ENCODE data around the gene POLR3E.

Gene POLR3E

DNA sequence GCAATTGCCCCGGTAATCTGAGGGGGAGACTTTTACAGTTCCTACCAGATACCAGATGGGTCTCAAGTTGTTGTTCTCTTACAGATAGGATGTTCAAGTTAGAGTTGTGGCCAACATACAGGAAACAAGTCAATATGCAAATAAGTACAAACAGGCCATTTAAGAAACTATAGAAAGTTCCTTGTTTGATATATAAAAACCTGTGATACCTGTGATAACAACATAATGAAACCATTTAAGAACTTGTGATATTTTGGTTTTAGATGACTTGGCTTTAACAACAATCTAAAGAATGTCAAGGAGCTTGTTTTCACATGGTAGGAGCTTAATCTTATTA is 60.4 kb downstream of the POLR3E start:
- H3K9ac ChIP-seq (ENCODE audit: low read length) = no peak overlapping the region
- no peaks in the 10 kb centered on the region for H4K20me1 ChIP-seq (ENCODE audit: low read depth, low read length)
- H3K9me3 ChIP-seq (ENCODE audit: insufficient read depth, low read length) = no peaks in the 10 kb centered on the region
- no peak overlapping the region for H2AFZ ChIP-seq (ENCODE audit: low read depth, low read length, severe bottlenecking)
- no peaks in the 10 kb centered on the region for H3K9me2 ChIP-seq (replicated peaks; ENCODE audit: insufficient read depth, low read length)
- no peak overlapping the region for H3K4me3 ChIP-seq (ENCODE audit: insufficient read depth, low read length, poor library complexity, severe bottlenecking)
- peak overlapping the region; percentile 50 for H3K27ac ChIP-seq (ENCODE audit: low read depth, low read length)
- peaks cover 15% of the 10 kb centered on the region for H3K79me2 ChIP-seq (ENCODE audit: insufficient read depth, low read length)
- H3F3A ChIP-seq (ENCODE audit: insufficient read depth) = no peaks in the 10 kb centered on the region
- TF ChIP-seq, protein P1, sequence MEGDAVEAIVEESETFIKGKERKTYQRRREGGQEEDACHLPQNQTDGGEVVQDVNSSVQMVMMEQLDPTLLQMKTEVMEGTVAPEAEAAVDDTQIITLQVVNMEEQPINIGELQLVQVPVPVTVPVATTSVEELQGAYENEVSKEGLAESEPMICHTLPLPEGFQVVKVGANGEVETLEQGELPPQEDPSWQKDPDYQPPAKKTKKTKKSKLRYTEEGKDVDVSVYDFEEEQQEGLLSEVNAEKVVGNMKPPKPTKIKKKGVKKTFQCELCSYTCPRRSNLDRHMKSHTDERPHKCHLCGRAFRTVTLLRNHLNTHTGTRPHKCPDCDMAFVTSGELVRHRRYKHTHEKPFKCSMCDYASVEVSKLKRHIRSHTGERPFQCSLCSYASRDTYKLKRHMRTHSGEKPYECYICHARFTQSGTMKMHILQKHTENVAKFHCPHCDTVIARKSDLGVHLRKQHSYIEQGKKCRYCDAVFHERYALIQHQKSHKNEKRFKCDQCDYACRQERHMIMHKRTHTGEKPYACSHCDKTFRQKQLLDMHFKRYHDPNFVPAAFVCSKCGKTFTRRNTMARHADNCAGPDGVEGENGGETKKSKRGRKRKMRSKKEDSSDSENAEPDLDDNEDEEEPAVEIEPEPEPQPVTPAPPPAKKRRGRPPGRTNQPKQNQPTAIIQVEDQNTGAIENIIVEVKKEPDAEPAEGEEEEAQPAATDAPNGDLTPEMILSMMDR (IDR thresholded peaks at IDR 0.05; ENCODE audit: insufficient read depth, low read length, poor library complexity, severe bottlenecking) = no peak
- TF ChIP-seq EZH2phosphoT487 (conservative IDR thresholded peaks at IDR 0.05; ENCODE audit: low read length) = no peak
- H3K27me3 ChIP-seq (ENCODE audit: low read length) = no peaks in the 10 kb centered on the region
- H3K36me3 ChIP-seq (ENCODE audit: low read length) = peaks cover 3% of the 10 kb centered on the region; the same call in 1 of the 2 replicates
- H3K4me2 ChIP-seq (ENCODE audit: low read depth, low read length, poor library complexity, severe bottlenecking) = peak overlapping the region; percentile 22

DNA sequence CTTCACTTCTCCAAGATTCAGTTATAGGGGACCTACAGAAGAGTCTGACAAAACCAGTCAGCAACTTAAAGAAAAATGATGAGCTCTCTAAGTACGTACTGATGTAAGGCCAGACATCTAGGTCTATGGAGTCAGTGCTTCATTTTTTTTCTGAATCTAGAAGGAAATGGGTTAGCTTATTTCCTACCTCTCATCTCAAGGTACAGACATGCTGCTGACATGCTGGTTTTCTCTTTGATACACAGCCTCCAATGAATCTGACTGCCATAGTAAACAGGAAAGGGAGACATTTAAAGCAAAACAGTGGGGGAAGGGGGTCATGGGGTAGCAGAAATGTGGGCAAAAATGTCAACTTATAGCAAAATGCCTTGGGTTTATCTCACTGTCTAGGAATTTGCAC is 60.8 kb downstream of the POLR3E start:
- no peak overlapping the region for H2AFZ ChIP-seq (ENCODE audit: low read depth, low read length, severe bottlenecking)
- no peaks in the 10 kb centered on the region for H3K27me3 ChIP-seq (ENCODE audit: low read length)
- H3K9ac ChIP-seq (ENCODE audit: low read length) = no peak overlapping the region
- peak overlapping the region; percentile 22 for H3K4me2 ChIP-seq (ENCODE audit: low read depth, low read length, poor library complexity, severe bottlenecking)
- H4K20me1 ChIP-seq (ENCODE audit: low read depth, low read length) = no peaks in the 10 kb centered on the region
- H3K27ac ChIP-seq (ENCODE audit: low read depth, low read length) = peak overlapping the region; percentile 50
- peaks cover 15% of the 10 kb centered on the region for H3K79me2 ChIP-seq (ENCODE audit: insufficient read depth, low read length)
- H3F3A ChIP-seq (ENCODE audit: insufficient read depth) = no peaks in the 10 kb centered on the region
- peaks cover 1% of the 10 kb centered on the region; the same call in 1 of the 2 replicates for H3K36me3 ChIP-seq (ENCODE audit: low read length)
- H3K9me3 ChIP-seq (ENCODE audit: insufficient read depth, low read length) = no peaks in the 10 kb centered on the region
- no peak for TF ChIP-seq EZH2phosphoT487 (conservative IDR thresholded peaks at IDR 0.05; ENCODE audit: low read length)
- TF ChIP-seq, protein P1 (IDR thresholded peaks at IDR 0.05; ENCODE audit: insufficient read depth, low read length, poor library complexity, severe bottlenecking) = no peak
- H3K4me3 ChIP-seq (ENCODE audit: insufficient read depth, low read length, poor library complexity, severe bottlenecking) = no peak overlapping the region
- no peaks in the 10 kb centered on the region for H3K9me2 ChIP-seq (replicated peaks; ENCODE audit: insufficient read depth, low read length)

DNA sequence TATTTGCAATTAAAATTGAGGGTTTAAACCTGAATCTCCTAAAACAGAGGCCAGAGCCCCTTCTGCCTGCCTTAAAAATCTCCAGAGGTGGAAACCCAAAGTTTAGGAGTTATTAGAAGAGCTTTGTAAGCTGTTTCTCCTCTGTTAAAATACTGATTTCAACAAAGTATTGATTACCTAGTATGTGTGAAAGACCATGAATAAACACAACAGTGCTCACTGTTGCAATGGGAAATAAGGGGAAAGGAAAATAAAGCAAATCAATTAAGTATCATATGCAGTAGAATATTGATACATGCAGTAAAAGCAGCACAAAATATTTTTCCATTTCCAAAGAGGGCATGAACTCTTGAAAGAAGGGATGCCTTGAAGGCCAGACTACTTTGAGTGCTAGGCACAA is 62.5 kb downstream of the POLR3E start:
- H3F3A ChIP-seq (ENCODE audit: insufficient read depth) = no peaks in the 10 kb centered on the region
- no peaks in the 10 kb centered on the region for H4K20me1 ChIP-seq (ENCODE audit: low read depth, low read length)
- TF ChIP-seq, protein P1 (IDR thresholded peaks at IDR 0.05; ENCODE audit: insufficient read depth, low read length, poor library complexity, severe bottlenecking) = no peak
- no peak for TF ChIP-seq EZH2phosphoT487 (conservative IDR thresholded peaks at IDR 0.05; ENCODE audit: low read length)
- H3K27ac ChIP-seq (ENCODE audit: low read depth, low read length) = no peak overlapping the region
- no peak overlapping the region for H2AFZ ChIP-seq (ENCODE audit: low read depth, low read length, severe bottlenecking)
- H3K4me3 ChIP-seq (ENCODE audit: insufficient read depth, low read length, poor library complexity, severe bottlenecking) = no peak overlapping the region
- no peaks in the 10 kb centered on the region for H3K9me2 ChIP-seq (replicated peaks; ENCODE audit: insufficient read depth, low read length)
- no peaks in the 10 kb centered on the region for H3K9me3 ChIP-seq (ENCODE audit: insufficient read depth, low read length)
- peaks cover 16% of the 10 kb centered on the region for H3K79me2 ChIP-seq (ENCODE audit: insufficient read depth, low read length)
- no peak overlapping the region for H3K4me2 ChIP-seq (ENCODE audit: low read depth, low read length, poor library complexity, severe bottlenecking)
- no peaks in the 10 kb centered on the region for H3K27me3 ChIP-seq (ENCODE audit: low read length)
- no peak overlapping the region for H3K9ac ChIP-seq (ENCODE audit: low read length)
- H3K36me3 ChIP-seq (ENCODE audit: low read length) = peaks cover 10% of the 10 kb centered on the region; the same call in 1 of the 2 replicates

Measured in SU-DHL-6 (cell line).